NCI-H1105 (cell line): ENCODE results near the gene GRB10.

Experiments
- DNase-seq: peaks from one replicate; lab custom pipeline; 2025; lab: John Stamatoyannopoulos, UW

Gene GRB10

DNA sequence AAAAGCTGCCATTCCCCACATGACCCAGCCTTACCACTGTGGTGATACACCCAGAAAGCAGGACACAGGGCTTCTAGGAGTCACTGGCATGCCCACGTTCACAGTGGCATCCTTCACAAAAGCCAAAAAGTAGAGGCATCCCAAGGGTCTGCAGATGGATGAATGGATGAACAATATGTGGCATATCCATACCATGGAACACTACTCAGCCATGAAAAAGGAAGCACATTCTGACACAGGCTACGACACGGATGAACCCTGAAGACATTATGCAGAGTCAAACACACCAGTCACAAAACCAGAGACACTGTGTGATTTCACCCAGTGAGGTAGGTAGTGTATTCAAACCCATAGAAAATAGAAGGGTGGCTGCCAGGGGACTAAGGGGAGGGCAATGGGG, 112.8 kb downstream of the GRB10 start:
- DNase-seq = no peak

DNA sequence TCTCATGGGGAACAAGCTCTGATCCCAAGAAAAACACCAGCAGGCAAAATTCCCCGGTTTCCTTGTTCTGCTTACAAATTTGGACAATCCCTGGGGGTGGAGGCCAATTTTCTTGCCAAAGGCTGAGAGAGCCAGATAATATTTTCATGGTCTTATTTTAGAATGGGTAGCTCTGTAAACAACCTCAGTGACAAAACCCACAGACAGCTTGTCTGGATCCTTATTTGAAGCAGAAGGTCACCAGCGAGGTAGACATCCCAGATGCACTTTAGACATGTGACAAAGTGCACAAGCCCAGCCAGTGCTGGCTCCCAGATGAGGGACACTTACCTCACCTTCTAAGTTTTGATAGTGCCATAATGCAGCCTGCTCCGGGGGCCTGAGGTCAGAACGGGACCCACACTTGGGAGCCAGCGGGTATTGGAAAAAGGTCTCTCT, 114.9 kb downstream of the GRB10 start:
- DNase-seq = no peak

DNA sequence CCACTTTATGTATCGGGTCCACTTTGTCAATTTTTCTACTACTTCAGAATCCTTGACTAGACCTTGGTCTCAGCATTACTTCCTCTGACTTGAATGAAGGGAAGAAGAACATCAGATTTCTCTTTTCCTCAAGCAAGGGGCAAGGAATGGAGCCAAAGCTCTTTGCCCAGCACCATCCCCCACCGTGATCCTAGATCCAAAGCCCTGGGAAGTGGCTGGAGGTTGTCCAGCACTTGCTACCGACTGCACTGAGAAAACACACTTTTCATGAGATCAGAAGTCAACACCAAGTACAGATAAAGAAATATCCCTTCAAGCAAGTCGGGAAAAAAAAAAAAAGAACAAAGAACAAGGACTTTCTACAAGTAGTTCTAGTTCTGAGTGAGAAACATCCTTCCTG, 115.4 kb downstream of the GRB10 start:
- DNase-seq = no peak

GRCh38 chr7:50666124-50666496, 116.6 kb downstream of the GRB10 start:
- no peak for DNase-seq

DNA sequence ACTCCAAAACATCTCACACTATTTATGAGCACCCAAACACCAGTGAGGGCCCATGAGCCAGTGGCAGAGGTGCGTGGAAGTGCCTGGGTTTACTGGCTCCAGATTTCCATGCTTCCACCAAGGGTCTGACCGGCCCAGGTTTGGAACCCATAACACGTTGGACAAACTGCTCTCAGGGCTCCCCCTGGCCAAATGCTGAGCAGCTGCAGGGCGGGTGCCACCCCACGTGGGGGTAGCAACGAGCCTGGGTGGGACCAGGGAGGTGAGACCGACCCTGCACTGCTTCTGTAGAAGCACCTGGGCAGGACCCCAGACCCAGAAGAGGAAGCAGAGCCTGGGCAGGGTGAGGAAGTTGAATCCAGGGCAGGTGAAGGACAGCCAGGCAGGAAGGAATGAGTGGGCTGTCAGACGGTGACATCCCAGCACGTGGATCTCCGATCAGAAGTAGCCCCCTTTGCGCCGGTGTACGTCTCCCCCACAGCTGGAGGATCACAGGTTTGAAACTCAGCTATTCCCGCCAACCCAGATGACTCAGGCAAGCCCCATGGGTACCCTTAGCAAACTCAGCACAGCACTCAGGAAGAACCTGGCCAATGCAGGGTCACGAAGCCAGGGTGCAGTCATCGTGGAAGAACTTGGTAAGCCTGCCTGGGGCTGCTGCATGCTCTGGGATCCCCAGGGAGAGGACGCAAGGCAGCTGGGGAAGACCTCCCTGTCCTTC, 117.1 kb downstream of the GRB10 start:
- DNase-seq = no peak

GRCh38 chr7:50664937-50665336, 117.8 kb downstream of the GRB10 start:
- no peak for DNase-seq

GRCh38 chr7:50664461-50664922, 118.2 kb downstream of the GRB10 start:
- no peak for DNase-seq

DNA sequence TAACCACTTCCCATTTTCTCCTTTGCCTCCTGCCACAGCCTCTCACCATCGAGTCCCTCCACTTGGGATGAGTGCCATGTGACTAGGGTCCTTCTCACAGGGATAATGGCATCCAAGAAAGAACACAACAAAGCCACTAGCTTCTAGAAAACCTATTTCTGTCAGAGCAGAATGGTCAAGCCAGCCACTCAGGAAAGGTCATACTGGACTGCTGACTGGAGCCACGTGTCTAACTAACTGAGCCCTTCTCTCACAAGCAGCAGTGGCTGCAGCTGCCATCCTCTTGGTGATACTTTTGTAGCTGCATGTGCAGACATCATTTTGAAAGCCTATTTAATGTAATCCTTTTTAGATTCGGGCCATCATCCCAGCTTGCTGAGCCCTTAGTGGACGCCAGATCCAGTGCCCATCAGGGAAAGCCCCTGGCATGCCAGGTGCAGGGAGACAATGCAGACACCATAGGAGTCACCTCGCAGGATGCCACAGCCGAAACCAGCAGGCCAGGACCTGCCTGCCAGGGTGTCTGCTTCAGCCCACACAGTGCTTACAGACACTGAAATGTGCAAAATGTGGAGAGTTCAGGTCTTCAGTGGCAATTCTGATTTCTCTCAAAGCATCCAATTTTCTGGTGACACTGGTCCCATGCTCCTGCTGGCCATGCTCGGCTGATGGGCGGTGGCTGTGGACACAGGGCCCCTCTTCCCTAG, 119.1 kb downstream of the GRB10 start:
- DNase-seq = no peak

GRCh38 chr7:50662996-50663395, 119.7 kb downstream of the GRB10 start:
- DNase-seq = no peak

- DNase-seq = no peak
These were observed 120.5 kb downstream of the GRB10 start for GRCh38 chr7:50662041-50662694.

DNA sequence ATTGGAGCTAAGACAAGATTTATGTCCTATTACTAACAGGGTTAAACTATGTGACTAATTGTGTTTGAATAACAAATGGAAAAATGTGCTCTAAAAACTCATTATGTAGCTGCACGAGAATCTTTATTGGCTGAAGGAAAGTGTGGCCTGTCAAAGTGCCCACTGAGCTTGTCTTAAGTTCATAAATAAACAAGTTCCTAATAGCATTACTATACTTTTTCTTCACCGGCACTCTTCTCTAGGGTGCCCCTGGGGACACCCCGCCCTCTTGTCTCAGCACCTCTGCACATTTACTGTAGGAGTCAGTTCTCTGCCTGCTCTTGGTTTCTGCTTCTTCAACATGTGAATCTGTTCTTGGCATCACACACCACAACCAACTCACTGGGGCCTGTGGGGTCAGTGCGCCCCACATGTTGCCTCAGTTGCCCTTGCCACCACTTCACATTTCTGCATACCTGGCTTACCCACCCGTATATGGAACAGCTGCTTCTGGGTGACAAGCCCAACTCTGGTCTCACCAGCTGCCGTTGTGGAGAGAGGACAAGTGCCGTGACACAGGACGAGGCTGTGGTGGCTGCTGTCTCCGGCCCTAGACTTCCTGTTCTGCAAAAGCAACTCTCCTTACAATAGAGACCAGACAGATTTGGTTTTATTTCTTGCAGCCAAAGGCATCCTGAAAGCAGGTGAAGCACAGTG, 121.2 kb downstream of the GRB10 start:
- DNase-seq = no peak

DNA sequence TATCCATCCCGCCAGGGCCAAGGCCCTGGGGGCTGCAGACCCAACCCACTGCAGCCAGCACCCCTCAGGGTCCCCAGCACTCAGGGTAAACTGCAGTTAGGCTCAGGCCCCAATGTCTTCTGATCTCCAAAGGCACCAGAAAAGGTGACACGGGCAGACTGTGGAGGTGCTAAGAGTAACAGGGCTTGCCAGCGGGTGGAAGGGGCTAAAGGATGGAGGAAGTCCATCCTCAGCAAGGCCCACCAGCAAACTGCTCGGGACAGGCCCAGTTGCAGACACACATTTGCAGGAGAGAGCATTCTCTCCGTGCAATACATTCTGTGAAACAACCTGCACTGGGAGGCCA, 121.9 kb downstream of the GRB10 start:
- DNase-seq = no peak

DNA sequence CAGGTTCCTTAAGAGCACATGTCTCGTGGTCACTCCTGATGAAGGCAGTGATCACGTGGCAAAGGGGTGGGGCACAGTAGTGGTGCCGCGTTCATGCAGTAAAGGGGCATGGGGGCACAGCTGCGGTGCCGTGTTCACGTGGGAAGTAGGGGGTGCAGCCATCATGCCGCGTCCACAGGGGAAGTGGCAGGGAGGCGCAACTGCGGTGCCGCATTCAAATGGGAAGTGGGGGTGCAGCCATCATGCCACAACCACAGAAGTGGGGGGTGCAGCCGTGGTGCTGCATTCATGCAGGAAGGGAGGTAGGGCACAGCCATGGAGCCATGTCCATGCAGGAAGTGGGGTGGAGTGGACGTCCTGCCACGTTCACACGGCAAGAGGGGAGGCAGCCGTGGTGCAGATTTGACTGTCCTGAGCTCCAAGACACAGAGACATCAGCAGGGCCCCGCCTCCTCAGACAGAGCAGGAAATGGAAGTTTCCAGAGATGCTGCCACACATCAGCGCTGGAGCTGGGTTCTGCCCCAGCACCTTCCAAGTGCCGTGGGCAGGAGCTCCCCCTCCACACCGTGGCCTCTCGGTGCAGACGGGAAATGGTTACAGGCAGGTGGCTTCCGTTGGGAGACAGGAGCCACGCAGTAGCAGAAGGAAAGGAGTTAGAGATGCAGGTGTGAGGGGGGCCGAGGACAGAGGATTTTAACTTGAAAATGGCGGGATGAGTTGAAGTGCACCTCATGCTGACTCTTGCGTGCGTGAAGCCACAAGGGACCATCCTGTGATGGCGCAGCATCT, 122.5 kb downstream of the GRB10 start:
- no peak for DNase-seq

GRCh38 chr7:50659329-50659965, 123.2 kb downstream of the GRB10 start:
- DNase-seq = no peak

- DNase-seq = no peak
These were observed 124.0 kb downstream of the GRB10 start for GRCh38 chr7:50658696-50659095.

DNA sequence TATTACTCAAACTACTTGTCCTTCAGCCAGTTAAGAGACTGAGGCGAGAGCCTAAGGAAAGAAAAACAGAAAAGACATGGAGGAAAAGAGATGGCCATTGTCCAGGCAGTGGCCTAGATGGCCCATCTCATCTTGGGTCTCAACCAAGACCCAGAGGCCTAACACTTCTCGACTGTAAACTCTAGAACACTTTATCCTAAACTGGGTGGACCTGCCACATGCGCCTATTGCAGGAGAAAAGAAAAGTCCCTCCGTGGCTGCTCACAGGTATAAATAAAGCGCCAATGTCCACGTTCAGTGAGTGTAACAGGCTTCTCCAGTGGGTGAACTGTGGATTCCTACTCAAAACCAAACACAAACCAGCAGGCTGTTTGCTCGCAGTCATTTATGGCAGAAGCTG, 124.8 kb downstream of the GRB10 start:
- DNase-seq = no peak

DNA sequence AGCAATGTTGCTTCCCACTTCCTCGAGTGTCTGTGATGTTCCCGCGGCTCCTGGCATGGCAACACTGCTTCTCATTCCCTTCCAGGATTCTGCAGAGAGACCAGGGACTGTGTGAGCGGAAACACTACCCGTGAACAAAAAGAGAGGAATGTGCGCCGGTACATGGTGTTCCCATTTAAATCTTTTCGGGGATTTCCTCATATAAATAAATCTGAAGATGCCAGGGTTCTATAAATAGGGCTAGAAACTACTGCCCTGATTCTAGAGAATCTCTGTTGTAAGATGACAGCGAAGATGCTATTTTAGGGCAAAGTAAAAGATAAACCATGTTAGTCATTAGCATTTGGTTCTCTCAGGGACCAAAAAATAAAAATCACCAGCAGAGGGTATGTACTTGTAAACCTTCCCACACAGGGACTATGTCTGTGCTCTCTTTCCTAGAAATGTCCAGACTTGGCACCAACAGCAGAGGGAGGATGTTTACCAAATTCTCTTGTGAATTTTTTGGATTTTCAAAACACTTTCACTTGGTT, 125.3 kb downstream of the GRB10 start:
- DNase-seq = no peak

DNA sequence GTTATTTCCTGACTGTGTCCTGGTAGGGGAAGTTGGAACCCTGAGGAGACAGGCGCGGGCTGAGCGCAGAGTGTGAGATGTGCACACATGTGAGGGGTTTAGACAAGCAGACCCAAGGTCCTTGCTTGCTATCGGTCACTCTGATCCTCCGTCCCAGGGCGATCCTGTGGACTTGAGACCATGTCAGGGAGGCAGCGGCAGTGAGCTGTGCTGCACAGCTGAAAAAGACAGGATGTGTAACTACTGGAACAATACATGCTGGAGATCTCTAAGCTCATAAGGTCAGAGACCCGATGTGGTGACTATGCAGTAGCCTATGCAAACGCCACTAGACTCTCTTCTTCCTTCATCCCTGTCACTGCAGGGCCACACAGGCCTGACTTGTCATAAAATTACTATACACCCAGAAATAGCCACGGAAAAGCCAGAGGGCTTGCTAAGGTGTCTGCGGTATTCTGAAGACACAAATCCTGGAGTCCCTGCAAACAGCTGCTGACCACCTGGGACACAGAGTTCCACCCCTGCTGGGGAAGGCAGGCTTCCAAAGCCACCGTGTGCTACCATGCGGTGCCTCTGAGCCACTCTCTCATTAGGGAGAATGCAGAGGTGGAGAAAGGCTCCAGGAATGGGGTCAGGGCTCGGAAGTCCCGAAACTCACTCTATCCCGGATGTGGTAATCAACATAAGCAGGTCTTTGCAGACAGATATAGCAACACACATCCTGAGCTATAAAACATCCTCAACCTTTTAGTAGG, 126.4 kb downstream of the GRB10 start:
- DNase-seq = no peak

GRCh38 chr7:50655490-50655889, 127.2 kb downstream of the GRB10 start:
- no peak for DNase-seq

GRCh38 chr7:50655020-50655419, 127.7 kb downstream of the GRB10 start:
- DNase-seq = no peak
